GM19351 (cell line): ENCODE results near the gene EGFL8.
"Not testable (repeated sequence)": the region's sequence is repeated elsewhere in the genome, so short reads cannot be mapped to it uniquely, and the experiment has no call there.

Source experiments
- ATAC-seq: cut with Tn5 transposase; IDR thresholded peaks from one replicate; pipeline ENCODE4 v1.9.1; 2021; ENCODE audit warnings: mild to moderate bottlenecking, moderate library complexity; ENCODE audit not compliant: unreplicated experiment

EGFL8 gene

DNA sequence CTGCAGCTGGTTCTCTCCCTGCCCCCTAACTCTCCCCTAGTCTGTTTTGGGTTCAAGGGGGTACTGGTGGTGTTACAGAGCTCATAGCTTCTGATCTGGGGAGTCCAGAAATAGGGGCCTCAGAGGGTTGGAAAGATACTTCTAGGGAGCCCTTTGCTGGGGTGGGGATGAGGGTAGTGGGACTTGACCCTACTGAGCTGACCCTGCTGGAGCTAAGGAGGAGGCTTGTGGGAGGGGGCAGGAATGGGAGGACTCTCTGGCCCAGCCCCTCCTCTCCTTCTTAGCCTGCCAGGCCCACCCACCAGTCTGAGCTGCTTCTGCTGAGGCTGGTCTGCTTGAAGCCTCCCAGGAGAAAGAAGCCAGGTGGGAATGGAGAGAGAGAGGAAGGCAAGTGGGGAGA, at the start of gene EGFL8:
TSS of gene EGFL8 (plus strand) at position 301 of the 400 bp plus-strand sequence. CDS start 1,571 bp downstream, outside the sequence.
- no peak for ATAC-seq

DNA sequence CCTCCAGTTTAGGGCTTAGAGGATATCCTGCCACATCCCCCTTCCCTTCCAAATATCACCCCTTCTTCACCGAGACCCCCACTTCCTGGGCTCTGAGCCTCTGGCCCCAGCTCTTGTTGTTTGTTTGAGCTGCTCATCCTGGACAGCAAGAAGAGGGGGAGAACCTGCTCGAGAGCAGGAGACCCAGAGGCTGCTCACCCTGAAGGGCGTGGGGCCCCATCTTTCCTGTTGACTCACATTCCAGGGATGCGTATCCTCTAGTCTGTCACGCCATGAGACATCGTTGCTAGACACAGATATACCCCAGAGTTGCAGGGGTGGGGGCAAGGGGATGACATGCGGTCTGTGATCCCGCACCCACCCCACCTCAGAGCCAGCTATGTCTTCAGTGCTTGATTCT, 49.6 kb upstream of the EGFL8 start:
- no peak for ATAC-seq

DNA sequence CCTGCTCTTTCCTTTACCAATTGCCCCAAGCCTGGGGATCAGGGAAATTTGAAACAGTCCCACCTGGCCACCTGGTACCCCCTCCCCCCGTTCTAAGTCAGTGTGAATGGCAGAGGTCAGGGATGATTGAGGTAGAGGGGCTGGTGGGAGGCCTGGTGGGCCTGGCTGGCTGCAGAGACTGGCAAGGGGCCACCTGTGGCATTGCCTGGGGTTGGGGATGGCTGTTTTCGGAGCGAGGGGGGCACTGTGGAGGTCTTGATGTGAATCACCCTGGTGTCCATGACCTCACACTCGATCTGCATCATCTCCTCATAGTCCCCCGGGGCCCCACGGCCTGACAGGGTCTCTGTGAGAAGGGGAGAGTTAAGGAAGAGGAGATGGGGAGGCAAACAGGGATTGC, 48.8 kb upstream of the EGFL8 start:
- ATAC-seq = no peak

DNA sequence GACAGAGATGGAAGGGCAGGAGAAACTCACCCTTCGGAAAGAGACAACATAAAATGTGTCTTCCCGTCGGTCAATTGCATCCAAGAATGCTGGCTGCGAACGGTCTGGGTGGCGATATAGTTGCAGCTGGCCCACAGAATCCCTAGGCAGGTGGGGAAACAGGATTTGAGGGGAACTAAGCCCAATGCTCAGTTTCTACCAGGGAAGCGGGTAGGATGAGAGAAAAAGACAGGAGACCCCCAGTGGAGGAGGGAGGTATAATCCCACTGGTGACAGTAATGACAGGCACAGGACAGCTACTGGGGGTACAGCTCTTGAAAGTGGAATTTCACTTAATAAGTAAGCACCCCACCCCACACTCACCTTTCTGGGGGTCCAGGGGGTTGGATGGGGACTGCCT, 47.7 kb upstream of the EGFL8 start:
- no peak for ATAC-seq

DNA sequence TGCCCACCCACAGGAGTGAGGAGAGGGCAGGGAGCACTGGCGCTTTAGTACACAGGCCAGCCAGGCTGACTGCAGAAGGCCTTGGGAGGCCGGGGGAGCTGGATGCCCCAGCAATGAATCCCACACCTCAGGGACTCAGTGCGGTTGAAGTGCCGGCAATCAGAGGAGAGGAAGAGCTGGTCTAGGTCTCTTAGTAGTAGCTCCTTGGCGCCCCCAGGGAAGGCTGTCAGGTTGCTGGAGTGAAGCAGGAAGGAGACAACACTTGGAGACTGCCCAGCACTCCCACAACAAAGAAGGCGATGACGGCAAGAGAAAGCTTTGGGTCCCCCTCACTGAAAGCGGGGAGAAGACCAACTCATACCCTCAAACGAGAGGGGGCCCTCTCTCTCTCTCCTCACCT, 46.9 kb upstream of the EGFL8 start:
- no peak for ATAC-seq

DNA sequence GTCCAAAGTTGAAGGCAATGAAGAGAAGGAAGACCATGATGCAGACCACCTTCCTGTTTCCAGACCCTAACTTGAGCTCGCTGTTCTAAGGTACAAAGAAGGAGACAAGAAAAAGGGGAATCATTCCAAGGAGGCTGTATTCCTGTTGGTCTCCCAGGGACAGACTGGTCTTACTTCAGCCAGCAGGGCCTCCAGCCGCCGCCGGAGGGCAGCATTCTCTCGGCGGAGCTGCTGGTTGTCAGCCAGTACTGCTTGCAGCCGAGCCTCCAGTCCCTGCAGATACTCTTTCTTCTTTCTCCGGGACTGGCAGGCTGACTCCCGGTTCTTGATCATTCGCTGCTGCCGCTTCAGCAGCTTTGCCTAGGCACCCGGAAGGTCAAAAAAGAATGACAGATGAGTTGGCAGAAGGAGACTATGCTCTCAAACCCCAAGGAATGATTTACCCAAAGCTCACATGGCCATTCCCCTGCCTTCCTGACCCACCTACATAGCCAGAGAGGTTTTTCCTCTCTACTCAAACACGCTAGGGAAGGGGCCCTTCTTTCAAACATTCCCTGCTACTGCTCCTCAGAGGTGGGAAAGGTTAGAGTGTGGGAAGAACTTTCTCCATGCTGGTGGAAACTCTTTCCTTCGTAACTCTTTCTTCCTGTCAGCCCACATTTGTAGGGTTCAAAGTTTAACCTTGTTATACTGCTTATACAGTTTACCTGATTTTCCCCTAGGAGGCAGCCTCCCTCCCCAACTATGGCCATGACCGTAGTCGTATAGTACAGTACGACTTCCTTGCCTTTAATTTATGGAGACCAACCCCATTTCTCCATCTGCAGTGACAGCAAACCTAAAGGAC, 45.4 kb upstream of the EGFL8 start:
- ATAC-seq = no peak

DNA sequence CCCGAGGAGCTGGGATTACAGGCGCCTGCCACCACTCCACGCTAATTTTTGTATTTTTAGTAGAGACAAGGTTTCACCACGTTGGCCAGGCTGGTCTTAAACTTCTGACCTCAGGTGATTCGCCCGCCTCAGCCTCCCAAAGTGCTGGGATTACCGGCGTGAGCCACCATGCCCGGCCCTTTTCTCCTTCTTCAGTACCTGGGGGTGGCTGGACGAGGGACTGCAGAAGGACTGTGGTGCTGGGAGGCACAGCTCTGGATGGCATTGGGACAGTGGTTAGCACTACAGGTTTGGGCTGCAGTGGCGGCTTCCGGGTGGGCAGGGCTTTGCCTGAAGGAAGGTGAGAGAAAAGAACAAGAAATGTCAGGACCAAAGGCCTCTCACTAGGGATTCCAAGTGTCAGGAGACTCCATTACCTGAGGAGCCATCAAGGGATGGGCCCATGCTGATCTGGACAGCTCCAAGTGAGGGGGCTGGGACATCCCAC, 43.8 kb upstream of the EGFL8 start:
- no peak for ATAC-seq

DNA sequence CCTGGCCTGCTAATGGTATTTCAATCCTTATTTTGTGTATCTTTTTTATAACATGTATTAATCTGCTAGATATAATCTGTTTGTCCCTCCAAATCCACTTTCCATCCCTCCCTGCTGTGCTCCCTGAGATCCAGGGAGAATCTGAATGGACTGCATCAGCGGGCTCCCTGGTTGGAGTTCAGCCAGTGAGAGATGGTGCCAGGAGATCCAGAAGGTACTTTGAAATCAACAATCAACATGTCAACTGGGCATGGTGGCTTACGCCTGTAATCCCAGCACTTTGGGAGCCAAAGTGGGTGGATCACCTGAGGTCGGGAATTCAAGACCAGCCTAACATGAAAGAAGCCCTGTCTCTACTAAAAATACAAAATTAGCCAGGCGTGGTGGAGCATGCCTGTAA, 40.7 kb upstream of the EGFL8 start:
- no peak for ATAC-seq

DNA sequence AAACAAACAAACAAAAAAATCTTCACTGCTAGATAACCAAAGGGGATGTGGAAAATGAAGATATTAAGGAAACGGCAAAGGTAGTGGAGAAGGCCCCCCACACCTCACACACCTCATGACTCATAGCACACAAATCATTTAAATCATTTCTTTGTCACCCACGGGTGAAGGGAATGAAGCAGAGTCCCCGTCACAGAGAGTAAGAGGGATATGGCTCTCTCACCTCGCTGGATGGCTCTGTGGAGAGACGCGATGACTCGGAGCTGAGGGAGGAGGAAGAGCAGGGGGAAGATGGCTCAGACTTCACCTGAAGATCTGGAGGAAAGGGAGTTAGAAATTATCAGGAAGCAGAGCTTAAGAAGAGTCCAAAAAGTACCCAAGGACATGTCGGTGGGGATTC, 37.5 kb upstream of the EGFL8 start:
- no peak for ATAC-seq

DNA sequence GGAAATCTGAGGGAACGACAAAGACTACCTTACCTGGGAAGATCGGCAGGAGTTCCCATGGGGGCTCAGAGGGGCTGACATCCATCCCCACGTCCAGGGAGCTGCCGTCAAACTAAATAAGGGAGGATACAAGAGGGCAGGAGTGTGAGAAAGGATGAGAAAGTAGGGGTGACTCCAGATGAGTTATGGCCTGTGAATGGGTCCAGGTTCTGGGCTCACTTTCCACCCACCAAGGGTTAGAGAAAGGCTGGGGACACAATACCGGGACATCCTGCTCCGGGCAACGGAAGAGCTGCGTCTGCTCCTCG, 37.0 kb upstream of the EGFL8 start:
- ATAC-seq = no peak

DNA sequence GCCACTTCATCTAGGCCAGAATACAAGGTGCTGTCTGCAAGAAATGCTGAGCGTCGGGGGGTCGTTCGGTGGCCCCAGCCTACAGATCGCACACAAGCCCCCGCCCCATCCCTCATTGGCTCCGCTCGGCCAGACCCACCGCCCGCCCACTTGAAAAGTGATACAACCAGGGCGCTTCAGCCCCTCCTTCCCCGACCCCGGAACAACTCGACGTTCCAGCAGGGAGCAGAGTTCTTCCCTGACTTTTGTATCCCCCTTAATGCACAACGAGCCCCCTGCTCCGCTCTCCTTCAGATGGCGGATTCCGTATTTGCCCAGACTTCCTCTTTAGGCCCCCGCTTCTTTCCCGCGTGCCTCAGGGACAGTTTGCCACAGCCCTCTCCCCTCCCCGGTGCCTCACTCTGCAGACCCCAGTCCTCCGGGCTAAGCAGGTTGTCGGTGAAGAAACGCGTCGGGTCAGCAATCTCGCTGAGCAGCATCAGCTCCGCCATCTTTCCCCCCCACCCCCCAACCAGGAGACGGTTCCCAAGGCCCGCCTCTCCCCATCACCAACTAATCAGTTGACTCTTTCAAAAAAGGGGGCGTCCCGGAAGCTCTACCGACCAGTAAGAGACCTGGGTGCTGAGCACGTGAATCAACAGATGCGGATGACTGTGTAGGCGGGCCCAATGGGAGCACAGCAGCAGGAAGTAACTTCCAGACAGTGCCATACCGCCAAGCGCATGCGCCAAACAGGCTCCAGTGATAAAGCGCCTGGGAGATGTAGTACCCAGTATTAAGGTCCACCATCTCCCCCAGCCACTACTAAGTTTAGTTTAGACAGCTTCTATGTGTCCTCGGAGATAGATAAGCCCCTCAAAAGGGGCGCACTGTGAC, 36.4 kb upstream of the EGFL8 start, which contains the start of gene ATF6B:
TSS of gene ATF6B (minus strand) at position 530 of the 876 bp plus-strand sequence. CDS start at position 491, 39 bp downstream.
- peak; percentile 89 for ATAC-seq

DNA sequence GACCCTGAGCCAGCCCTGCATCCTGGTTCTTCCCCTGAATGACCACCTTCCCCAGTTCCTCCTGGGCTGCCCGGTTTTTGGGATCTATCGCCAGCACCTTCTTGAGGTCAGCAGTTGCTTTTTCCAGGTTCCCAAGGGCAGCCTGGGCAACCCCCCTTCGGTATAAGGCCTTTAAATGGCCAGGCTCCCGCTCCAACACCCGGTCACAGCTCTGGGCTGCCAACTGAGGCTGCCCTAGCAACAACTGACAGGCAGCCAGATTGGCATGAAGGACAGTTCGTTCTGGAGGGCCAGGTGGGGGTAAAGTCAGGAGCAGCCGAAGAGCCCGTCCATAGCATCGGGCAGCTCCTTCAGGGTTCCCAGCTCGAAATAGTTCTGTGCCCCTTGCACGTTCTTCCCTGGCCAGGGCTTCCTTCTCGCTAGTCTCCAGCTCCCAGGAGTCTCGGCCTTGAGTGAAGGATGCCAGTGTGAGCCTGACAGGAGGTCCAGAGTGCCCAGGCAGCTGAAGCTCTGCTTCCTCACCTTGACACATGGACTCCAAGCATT, 35.6 kb upstream of the EGFL8 start:
- ATAC-seq = no peak

DNA sequence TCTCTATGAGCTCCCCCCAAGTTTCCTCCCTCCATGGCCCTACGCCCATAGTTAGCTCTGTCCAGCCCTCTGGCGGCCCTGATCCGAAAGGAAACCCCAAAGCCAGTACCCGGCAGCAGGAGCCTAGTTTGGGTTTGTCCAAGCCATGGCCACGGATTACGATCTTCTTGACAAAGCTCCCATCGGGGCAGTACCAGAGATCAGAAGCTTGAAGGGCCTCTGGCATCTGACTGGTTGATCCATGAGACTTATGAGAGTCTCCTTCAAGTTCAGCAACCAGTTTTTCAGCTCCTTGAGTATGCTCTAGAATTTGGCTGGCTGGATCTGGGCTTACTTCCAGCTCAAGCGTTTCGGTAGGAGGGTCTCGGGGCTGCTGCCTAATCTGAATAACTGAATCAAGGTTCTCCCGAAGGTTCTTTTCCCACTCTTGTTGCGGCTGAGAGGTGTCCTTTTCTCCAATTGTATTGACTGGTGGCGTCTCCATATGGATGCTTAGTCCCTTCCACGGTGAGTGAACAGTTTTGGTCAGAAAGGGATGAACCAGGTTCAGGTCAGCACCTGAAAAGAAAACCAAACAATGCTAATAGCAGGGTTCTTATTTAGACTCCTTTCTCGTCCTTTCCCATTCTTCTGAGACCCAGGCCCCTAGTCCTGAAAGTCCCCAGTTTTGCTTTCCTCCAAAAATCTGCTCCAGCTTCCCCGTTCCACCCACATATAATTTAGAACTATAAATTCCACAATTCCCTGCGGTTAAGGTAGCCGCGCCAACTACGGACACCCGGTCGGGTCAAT, 34.9 kb upstream of the EGFL8 start:
- ATAC-seq = no peak

DNA sequence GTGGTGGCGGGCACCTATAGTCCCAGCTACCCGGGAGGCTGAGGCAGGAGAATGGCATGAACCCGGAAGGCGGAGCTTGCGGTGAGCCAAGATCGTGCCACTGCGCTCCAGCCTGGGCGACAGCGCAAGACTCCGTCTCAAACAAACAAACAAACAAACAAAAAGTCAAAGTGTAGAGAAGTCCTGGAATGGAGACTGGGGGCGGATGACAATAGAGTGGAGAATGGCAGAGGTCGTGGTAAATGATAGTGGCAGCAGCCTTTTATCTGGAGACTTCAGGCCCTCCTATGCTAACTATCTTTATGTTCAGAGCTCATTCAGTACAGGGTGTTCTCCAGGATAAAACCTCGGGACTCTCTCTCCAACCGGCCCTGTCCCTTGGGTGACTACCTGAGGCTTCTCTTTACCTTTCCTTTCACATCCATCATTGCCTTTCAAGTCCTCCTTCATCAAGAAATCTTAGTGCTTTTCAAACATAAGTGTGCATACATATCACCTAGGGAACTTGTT, 32.9 kb upstream of the EGFL8 start:
- ATAC-seq = no peak

DNA sequence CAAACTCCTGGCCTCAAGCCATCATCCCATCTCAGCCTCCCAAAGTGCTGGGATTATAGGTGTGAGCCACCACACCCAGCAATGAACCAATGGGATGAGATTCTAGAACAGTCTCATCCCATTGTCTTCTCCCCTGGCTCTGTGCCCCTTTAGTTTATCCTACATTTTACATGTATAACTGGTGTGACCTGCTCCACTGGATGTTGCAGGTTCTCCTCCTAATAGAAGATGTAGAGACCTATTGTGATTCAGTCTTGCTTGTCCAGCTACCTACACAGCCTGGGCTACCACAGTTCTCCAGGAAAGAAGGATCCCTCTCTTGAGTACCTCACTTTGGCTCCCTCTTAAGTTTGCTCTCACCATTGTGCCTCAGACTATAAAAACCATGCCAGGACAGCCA, 32.3 kb upstream of the EGFL8 start:
- no peak for ATAC-seq

DNA sequence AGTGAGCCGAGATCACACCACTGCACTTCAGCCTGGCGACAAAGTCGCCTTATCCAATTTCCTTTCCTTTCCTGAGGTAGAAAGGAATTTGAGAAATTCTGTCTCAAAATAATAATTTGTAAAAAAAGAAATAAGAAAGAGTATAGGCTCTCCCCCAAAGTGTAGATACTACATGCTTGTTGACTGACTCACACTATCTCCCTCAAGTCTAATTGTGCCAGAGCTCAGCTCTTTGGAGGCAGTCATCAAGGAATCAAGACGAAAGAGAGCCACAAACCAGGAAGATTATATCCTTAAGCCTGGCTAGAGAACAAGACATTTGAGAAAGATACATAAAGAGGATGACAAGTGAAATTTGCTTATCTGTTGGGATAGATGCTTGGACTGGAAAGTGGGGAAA, 30.6 kb upstream of the EGFL8 start:
- ATAC-seq = no peak

DNA sequence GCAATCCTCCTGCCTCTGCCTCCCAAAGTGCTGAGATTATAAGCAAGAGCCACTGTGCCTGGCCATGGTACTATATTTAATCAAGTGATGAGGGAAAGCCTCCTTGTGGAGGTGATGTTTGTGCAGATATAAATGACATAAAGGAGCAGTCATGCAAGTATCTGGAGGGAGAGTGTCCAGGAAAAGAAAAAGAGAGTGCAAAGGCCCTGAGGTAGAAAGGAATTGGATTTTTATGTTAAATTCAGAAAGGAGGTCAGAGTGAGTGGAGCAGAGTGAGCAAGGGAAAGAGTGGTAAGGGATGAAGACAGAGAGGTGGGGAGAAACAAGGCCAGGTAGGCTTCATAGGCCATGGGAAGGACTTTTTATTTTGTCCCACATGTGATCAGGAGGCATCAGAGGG, 26.9 kb upstream of the EGFL8 start:
- no peak for ATAC-seq

DNA sequence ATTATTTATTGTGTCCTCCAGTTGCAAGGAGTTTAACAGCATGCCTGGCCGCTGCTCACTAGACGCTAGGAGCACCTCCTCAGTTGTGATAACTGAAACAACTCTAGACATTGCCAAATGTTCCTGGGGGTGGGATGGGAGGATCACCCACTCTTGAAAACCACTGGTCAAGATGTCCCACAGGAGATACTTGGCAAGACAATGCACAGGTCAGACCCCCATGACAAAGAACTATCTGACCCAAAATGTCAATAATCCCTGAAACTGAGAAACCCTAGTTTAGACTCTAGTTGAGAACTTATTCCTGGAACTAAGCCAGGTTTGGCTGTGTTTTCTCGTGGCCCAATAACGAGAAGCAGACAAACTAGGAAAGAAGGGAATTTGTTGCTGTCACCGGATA, 24.8 kb upstream of the EGFL8 start:
- ATAC-seq = no peak

DNA sequence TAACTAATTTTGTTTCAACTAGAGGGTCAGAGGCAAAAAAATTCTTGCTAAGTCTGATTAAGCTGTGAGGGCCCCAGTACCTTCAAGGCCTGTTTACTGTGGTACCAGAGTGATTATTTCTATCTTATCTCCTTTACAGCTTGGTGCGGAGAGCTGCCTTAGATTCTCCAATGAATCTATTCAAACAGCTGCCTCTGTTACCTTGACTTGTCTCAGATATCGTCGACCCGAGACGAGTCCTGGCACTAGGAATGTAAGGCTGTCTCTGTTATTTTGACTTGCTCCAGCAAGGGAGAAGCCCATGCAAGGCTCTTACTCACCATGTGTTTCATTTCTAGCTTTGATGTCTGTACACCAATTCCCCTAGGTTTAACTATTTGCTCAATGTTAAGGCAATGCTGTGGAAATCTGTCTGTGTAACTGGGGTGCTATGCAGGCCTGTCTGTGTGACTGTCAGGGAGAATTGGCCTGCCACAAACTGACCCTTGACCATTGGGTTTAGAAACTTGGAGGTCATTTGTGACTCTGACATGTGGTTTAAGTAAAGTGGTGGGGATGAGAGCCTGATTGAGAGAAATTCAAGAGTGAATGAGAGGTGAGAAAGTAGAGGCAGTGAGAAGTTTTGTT, 23.9 kb upstream of the EGFL8 start:
- no peak for ATAC-seq

DNA sequence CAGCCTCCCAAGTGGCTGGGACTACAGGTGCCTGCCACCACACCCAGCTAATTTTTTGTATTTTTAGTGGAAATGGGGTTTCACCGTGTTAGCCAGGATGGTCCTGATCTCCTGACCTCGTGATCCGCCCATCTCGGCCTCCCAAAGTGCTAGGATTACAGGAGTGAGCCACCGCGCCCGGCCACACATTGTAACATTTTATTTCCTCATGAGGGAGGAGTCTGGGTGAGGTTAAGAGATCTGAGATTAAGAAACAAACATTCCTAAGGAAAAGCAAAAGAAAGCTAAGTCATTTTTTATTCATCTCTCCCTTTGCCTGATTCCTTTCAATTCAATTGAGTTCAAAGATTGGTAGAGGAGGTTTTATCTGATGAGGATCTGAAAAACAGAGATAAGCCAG, 20.2 kb upstream of the EGFL8 start:
- ATAC-seq = not testable (repeated sequence)
